K562 (cell line): ENCODE measurements around the gene RAD23B. TPM values are rescaled to one million over a fixed set of nuclear protein-coding genes. Genes with fewer than 3 reads are reported as not detected.

Experiments
- CHD2 ChIP-seq: IDR thresholded peaks from 2 replicates; pipeline ENCODE4 v1.6.1; 2011; ENCODE audit warnings: low read depth, low read length
- FOXJ2 ChIP-seq: fragments of 200-800 bp; sonication (Bioruptor generic); IDR thresholded peaks from 2 replicates; pipeline ENCODE4 v1.6.1; 2016; ENCODE audit warnings: missing genetic modification characterization, missing compliant biosample characterization
- HDAC3 ChIP-seq: fragments of 450-650 bp; IDR thresholded peaks from 2 replicates; pipeline ENCODE4 v1.6.1; 2018; ENCODE audit warnings: borderline replicate concordance, mild to moderate bottlenecking, moderate library complexity; ENCODE audit not compliant: partially characterized antibody
- MLX ChIP-seq, 2 experiments: fragments of 450-650 bp in 1 of 2; sonication (generic) in 1 of 2; formaldehyde crosslinking; conservative IDR thresholded peaks; 2 replicates each; pipeline versions ENCODE4 v1.4.0 to v1.8.1; 2020 to 2022; ENCODE audit warnings: mild to moderate bottlenecking in 1 of 2, missing genetic modification reagents in 1 of 2
- MTA3 ChIP-seq: fragments of 450-650 bp; formaldehyde crosslinking; IDR thresholded peaks from 2 replicates; pipeline ENCODE4 v1.6.1; 2017; ENCODE audit warnings: mild to moderate bottlenecking, borderline replicate concordance
- NFE2L1 ChIP-seq: fragments of 450-650 bp; IDR thresholded peaks from 2 replicates; pipeline ENCODE4 v1.6.1; 2016; ENCODE audit warnings: missing genetic modification characterization, low read depth, mild to moderate bottlenecking, missing compliant biosample characterization, moderate library complexity, borderline replicate concordance
- ZNF551 ChIP-seq: fragments of 250-450 bp; sonication (Bioruptor Pico); IDR thresholded peaks from 2 replicates; pipeline ENCODE4 v1.5.0; 2021; ENCODE audit warnings: mild to moderate bottlenecking, moderate library complexity
- polyA plus RNA-seq, 8 experiments: library from polyadenylated mRNA; depleted of rRNA in 4 of 8; stranded (reverse) in 5 of 8; unstranded in 3 of 8; fragments of >200 nt; fragmentation: Nextera tagmentation in 2 of 8; fragmentation: Illumina TruSeq in 1 of 8; extraction: Ambion mirVana in 2 of 8; extraction: Trizol in 1 of 8; gene quantifications; 2 replicates each; pipeline versions ENCODE4 v1.2.1 to v1.2.3, GENCODE V29; 2011 to 2014; ENCODE audit warnings: inconsistent platforms in 1 of 8, missing spikeins in 1 of 8
- total RNA-seq, 7 experiments: library from RNA; depleted of rRNA in 6 of 7; stranded (reverse); fragments of >200 nt in 6 of 7; fragmentation: Illumina TruSeq in 2 of 7; extraction: Trizol in 2 of 7; gene quantifications; 2 replicates each; pipeline versions ENCODE4 v1.2.1 to v1.2.3, GENCODE V29; 2011 to 2021; ENCODE audit warnings: low replicate concordance in 1 of 7
- TF ChIP-seq, protein P1 (sequence below): fragments of 450-650 bp; IDR thresholded peaks from 2 replicates; pipeline ENCODE4 v1.6.1; 2017; ENCODE audit warnings: antibody characterized with exemption, mild to moderate bottlenecking
- TF ChIP-seq, protein P2 (sequence below), 2 experiments: IDR thresholded peaks in 1 of 2; conservative IDR thresholded peaks in 1 of 2; 2 replicates each; pipeline ENCODE4 v1.6.1; 2016; ENCODE audit warnings: low read depth in 2 of 2, mild to moderate bottlenecking in 1 of 2, missing compliant biosample characterization in 1 of 2, missing genetic modification characterization in 1 of 2, moderate library complexity in 1 of 2
- TF ChIP-seq, protein P3 (sequence below): fragments of 200-800 bp; sonication (Bioruptor generic); IDR thresholded peaks from 2 replicates; pipeline ENCODE4 v1.6.1; 2017; ENCODE audit warnings: missing genetic modification characterization, missing compliant biosample characterization
- TF ChIP-seq, protein P4 (sequence below): fragments of 250-450 bp; sonication (Bioruptor Pico); IDR thresholded peaks from 2 replicates; pipeline ENCODE4 v1.5.0; 2021; ENCODE audit warnings: mild to moderate bottlenecking, moderate library complexity

The RAD23B gene
- total and polyA plus RNA-seq, 9 of the 15 experiments (the other 6 are each of a cell fraction or from before 2014, with no cell fraction given), result 14.5 to 184 (median 114) TPM

DNA sequence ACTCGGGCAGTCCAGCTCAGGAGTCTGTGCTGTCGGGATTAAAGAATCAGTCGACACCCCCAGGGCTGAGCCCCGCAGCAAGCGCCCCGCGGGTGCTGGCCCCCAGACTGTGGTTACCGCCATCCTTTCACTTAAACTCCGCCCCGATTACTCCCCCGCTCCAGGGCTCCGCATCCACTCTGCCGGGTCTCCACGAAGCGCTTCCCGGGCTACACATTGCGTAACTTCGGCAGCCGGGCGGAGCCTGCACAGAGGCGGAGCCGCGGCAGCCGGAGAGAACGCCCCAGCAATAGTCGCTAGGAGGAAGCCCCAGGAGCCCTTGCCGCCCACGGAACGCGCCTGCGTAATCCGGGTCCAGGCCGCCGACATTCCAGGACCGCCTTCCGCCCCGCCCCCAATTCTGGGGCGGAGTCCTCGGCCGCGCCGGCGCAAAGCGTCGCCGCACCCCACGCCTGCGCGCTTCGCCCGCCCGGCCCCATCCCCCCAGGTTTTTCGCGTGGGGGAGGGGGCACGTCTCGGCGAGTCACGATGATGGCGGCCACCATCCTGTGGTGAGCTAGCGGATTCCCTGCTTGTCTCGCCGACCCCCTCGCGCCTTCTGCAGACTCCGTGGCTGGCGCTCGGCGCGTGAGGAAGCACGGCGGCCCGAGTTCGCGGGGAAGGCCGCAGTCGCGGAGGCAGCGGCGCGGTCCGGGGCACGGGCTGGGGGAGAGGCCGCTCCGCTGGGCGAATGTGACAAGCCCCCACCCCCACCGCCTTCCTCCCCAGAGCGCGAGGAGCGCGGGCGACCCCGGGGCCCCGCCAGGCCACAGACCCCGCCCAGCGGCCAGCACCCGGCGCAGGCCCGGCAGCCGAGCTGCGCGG, at the start of gene RAD23B (continued):
- TF ChIP-seq, protein P1, sequence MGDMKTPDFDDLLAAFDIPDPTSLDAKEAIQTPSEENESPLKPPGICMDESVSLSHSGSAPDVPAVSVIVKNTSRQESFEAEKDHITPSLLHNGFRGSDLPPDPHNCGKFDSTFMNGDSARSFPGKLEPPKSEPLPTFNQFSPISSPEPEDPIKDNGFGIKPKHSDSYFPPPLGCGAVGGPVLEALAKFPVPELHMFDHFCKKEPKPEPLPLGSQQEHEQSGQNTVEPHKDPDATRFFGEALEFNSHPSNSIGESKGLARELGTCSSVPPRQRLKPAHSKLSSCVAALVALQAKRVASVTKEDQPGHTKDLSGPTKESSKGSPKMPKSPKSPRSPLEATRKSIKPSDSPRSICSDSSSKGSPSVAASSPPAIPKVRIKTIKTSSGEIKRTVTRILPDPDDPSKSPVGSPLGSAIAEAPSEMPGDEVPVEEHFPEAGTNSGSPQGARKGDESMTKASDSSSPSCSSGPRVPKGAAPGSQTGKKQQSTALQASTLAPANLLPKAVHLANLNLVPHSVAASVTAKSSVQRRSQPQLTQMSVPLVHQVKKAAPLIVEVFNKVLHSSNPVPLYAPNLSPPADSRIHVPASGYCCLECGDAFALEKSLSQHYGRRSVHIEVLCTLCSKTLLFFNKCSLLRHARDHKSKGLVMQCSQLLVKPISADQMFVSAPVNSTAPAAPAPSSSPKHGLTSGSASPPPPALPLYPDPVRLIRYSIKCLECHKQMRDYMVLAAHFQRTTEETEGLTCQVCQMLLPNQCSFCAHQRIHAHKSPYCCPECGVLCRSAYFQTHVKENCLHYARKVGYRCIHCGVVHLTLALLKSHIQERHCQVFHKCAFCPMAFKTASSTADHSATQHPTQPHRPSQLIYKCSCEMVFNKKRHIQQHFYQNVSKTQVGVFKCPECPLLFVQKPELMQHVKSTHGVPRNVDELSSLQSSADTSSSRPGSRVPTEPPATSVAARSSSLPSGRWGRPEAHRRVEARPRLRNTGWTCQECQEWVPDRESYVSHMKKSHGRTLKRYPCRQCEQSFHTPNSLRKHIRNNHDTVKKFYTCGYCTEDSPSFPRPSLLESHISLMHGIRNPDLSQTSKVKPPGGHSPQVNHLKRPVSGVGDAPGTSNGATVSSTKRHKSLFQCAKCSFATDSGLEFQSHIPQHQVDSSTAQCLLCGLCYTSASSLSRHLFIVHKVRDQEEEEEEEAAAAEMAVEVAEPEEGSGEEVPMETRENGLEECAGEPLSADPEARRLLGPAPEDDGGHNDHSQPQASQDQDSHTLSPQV, result no peak
- TF ChIP-seq MLX (CRISPR knock-in tag; conservative IDR thresholded peaks at IDR 0.05), result no peak
- TF ChIP-seq NFE2L1 (tag), result no peak
- TF ChIP-seq, protein P2, sequence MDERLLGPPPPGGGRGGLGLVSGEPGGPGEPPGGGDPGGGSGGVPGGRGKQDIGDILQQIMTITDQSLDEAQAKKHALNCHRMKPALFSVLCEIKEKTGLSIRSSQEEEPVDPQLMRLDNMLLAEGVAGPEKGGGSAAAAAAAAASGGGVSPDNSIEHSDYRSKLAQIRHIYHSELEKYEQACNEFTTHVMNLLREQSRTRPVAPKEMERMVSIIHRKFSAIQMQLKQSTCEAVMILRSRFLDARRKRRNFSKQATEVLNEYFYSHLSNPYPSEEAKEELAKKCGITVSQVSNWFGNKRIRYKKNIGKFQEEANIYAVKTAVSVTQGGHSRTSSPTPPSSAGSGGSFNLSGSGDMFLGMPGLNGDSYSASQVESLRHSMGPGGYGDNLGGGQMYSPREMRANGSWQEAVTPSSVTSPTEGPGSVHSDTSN (CRISPR knock-in tag; IDR thresholded peaks at IDR 0.05; ENCODE audit: low read depth), result no peak
- TF ChIP-seq, protein P2 (tag; conservative IDR thresholded peaks at IDR 0.05; ENCODE audit: low read depth), result no peak
- TF ChIP-seq CHD2, result peak; percentile 86
- TF ChIP-seq MTA3, result peak; percentile 24; the same call in 1 of the 2 replicates
- 0 out of 2 replicates have a peak, but pooled peaks have one; percentile 66 for TF ChIP-seq FOXJ2 (tag)
- TF ChIP-seq ZNF551 (CRISPR knock-in tag), result no peak
- no peak for TF ChIP-seq HDAC3
- TF ChIP-seq, protein P3, sequence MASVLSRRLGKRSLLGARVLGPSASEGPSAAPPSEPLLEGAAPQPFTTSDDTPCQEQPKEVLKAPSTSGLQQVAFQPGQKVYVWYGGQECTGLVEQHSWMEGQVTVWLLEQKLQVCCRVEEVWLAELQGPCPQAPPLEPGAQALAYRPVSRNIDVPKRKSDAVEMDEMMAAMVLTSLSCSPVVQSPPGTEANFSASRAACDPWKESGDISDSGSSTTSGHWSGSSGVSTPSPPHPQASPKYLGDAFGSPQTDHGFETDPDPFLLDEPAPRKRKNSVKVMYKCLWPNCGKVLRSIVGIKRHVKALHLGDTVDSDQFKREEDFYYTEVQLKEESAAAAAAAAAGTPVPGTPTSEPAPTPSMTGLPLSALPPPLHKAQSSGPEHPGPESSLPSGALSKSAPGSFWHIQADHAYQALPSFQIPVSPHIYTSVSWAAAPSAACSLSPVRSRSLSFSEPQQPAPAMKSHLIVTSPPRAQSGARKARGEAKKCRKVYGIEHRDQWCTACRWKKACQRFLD, result peak; percentile 72; the same call in 1 of the 2 replicates
- TF ChIP-seq, protein P4, sequence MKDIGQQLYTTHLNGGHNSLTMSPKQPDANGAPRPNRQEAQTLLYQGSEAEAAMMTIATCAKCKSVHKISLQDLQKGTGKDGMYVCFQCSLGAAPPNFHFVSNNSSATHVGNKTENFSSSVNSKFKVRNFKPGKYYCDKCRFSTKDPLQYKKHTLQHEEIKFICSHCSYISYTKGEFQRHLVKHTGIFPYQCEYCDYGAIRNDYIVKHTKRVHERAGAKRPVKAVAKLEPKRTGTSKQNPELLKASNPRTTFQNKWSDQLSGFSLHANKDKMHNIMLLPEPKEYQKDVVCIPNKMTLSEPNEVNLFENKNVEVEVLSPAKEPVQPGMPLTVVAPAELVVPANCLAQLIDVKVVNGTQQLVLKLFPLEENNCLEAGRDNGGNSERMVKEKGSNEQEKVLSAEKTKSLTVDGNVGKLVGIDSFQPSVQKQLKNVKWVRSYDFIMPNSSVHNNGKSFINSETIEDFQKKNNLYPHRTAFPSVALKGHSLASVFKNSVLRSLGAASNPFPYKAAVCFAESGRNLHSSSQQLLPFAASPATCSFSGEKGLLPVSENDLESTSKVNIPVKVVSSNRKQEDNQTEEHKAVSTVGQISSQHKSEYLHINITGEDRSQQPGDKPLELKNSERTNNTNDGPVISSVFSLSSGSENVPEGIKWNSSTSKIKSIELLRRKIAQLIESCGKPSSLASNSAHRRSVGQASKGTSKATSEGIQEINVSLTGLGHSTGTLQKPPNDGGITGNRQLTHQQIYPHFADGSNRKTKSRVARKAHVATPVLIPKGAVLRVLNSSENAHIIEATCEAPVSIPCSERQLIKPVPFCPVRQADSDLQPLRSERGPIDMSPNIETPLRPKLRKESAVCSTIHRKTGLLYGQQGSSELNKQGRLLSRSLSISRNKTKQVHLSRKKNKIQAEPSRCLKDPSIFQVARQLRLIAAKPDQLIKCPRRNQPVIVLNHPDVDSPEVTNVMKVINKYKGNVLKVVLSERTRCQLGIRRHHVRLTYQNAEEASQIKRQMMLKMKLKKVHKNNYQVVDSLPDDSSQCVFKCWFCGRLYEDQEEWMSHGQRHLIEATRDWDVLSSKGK (CRISPR knock-in tag), result no peak
